AG09309 (cell line): ENCODE results near the gene HAGH.

Experiments
- DNase-seq: peaks from one replicate; pipeline ENCODE4 v3.0.0-alpha.2; 2010; ENCODE audit warnings: low read depth
- H3K4me3 ChIP-seq: 2 replicates; pipeline ENCODE4 v1.5.1; 2011; ENCODE audit warnings: mild to moderate bottlenecking, low read depth, low read length, moderate library complexity; ENCODE audit not compliant: control insufficient read depth
- TF ChIP-seq, protein P1 (sequence below): IDR thresholded peaks from 2 replicates; pipeline ENCODE4 v1.5.1; 2011; ENCODE audit warnings: mild to moderate bottlenecking, low read depth, low read length, inconsistent platforms; ENCODE audit not compliant: insufficient read depth, control insufficient read depth; ENCODE audit errors: missing control alignments

The HAGH gene

DNA sequence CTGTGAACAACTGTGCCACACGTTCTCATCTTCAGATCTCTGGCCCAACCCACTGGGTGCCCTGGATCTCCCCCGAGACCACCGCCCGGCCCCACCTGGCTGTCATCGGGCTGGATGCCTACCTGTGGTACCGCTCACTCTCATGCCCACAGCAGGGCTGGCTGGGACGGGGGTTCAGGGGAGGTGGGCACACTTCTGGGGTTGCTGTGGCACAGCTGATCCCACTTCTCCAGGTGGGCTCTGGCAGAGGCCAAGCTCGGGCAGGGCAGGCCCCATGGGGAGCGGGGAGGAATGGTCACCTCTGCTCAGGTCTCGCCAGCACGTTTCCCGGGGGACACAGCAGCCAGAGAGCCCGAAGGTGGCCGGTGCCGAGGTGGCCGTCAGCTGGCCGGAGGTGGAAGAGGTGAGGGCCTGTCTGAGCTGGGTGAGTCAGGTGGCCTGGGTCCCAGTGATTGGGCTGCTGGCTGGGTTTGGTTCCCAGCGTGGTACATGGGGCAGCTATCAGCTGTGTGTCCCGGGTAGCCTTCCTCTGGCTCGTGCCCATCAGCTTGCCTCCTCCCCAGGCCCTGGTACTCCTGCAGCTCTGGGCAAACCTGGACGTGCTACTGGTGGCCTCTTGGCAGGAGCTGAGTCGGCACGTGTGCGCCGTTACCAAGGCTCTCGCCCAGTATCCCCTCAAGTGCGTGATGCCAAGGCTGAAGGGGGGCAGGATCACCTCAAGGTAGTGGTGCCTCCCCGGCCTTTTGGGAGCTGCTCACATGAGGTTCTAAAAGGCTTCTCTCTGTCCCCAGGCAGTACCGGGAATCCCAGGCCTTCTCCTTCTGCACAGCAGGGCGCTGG lies 51.4 kb downstream of the HAGH start:
- no peak overlapping the region for H3K4me3 ChIP-seq
- TF ChIP-seq, protein P1, sequence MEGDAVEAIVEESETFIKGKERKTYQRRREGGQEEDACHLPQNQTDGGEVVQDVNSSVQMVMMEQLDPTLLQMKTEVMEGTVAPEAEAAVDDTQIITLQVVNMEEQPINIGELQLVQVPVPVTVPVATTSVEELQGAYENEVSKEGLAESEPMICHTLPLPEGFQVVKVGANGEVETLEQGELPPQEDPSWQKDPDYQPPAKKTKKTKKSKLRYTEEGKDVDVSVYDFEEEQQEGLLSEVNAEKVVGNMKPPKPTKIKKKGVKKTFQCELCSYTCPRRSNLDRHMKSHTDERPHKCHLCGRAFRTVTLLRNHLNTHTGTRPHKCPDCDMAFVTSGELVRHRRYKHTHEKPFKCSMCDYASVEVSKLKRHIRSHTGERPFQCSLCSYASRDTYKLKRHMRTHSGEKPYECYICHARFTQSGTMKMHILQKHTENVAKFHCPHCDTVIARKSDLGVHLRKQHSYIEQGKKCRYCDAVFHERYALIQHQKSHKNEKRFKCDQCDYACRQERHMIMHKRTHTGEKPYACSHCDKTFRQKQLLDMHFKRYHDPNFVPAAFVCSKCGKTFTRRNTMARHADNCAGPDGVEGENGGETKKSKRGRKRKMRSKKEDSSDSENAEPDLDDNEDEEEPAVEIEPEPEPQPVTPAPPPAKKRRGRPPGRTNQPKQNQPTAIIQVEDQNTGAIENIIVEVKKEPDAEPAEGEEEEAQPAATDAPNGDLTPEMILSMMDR: no peak
- no peak for DNase-seq

DNA sequence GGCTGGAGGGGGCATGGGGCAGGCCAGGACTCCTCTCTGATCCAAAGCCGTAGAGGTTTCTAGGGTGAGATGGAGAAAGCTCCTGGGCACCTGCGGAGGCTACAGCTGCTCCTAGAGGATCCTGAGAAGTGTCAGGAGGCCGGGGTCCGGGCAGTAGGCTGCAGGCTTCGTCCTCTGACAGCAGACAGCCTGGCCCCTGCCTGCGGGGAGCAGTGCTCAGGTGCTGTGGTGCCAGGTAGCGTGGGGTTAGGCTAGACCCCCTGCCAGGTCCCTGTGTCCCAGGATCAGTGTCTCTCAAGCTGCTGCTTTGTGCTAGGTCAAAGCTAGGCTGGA lies 52.2 kb downstream of the HAGH start:
- DNase-seq: no peak

DNA sequence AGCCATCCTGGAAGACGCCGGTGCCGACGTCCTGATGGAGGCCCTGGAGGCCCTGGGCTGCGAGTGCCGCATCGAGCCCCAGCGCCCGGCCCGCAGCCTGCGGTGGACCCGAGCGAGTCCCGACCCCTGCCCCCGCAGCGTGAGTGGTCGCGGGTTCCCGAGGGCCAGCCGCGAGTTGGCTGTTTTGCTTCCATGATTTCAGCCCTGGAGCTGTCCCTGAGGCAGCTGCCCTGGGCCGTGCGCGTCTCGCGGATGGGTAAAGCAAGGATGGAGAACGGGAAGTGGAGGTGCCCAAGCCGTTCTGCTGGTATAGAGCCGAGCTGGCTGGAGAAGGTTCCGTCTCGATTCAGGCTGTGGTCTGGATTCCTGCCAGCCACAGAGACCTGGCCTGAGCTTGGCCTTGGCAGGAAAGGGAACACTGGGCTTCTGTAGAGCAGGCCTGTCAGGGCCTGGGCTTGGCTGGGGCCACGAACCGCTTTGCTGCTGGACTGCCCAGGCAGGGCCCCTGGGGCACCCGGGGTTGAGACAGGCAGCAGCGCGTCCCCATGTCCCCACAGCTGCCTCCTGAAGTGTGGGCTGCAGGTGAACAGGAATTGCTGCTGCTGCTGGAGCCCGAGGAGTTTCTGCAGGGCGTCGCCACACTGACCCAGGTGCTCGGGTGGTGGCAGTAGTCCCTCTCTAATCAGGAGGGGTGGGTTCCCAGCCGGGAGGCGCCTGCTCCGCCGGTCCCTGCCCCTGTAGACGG lies 52.8 kb downstream of the HAGH start:
- peak overlapping the region; percentile 50 for H3K4me3 ChIP-seq
- no peak for DNase-seq
- TF ChIP-seq, protein P1: no peak

More for the DNA sequence above, 52.2 kb downstream of the HAGH start:
- H3K4me3 ChIP-seq: peak overlapping the region; percentile 50
- TF ChIP-seq, protein P1: no peak

DNA sequence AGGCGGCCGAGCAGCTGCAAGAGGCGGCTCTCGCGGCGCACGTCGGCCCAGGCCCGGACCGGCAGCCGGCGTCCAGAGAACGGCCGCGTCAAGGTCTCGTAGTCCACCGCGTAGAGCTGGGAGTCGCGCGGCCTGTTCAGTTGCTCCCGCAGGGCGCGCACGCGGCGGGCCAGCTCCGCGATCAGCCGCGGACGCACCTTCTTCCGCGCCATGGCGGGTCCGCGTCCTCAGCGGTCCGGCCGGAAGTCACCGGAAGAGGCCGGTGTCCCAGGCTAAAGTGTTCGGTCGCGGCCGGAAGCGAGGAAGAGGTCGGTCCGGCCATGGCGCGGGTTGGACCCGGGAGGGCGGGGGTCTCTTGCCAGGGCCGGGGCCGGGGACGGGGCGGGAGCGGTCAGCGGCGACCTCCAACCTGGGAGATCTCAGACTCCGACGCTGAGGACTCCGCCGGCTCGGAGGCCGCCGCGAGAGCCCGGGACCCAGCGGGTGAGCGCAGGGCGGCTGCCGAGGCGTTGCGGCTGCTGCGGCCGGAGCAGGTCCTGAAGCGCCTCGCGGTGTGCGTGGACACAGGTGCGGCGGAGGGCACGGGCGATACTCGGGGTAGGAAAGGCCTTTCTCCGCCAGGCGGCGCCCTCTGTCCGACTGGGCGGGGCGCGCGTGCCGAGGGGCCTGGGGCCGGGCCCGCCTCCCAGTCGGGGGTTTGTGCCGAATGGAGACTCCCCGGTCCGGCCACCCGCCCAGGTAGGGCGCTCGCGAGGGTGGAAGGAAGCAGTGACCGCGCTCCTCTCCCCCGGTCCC lies 53.5 kb downstream of the HAGH start, which contains the start of gene MRPS34:
Gene MRPS34, minus strand, starts transcription at position 227 of the 795 bp plus-strand sequence. Its CDS starts 15 bp downstream, at position 212.
- TF ChIP-seq, protein P1: peak; percentile 60
- no peak for DNase-seq
- H3K4me3 ChIP-seq: peak within 1 kb of the TSS; percentile 50

GRCh38 chr16:1772362-1772907 lies 54.2 kb downstream of the HAGH start, which contains the start of gene EME2:
Gene EME2 (plus strand): TSS chr16:1772810. CDS start chr16:1773228, 418 bp downstream.
- TF ChIP-seq, protein P1: no peak
- peak within 1 kb of the TSS; percentile 50 for H3K4me3 ChIP-seq
- no peak for DNase-seq

DNA sequence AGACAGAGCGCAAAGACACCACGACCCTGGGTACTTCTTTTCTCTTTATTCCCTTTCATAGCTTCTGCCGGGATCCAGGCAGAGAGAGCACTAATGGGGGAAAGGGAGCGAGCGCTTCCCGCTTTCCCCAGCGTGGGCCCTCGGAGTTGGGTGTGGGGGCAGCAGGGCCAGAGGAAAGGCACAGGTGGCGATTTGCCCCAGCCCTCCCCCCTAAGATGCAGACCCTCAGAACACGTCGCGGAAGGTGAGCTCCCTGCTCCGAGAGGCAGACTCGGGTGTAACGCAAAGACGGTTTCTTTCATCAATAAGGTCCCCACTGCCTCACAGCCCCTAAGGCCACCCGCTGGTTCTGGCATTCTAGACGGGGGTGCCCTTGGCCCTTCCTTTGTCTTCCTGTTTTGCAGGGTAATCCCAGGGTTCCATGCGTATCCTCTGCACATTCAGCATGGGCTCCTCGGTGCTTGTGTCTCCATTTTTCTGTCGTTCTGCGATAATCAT lies 54.7 kb downstream of the HAGH start:
- TF ChIP-seq, protein P1: no peak
- H3K4me3 ChIP-seq: peak overlapping the region; percentile 50
- no peak for DNase-seq
